HK-2 (cell line): ENCODE measurements around the gene TMSB4X.
"Not testable (repeated sequence)": the region's sequence is repeated elsewhere in the genome, so short reads cannot be mapped to it uniquely, and the experiment has no call there.

Experiments
- DNase-seq: peaks from one replicate; pipeline ENCODE4 v3.0.0-alpha.2; 2018; ENCODE audit not compliant: unreplicated experiment

Gene TMSB4X

DNA sequence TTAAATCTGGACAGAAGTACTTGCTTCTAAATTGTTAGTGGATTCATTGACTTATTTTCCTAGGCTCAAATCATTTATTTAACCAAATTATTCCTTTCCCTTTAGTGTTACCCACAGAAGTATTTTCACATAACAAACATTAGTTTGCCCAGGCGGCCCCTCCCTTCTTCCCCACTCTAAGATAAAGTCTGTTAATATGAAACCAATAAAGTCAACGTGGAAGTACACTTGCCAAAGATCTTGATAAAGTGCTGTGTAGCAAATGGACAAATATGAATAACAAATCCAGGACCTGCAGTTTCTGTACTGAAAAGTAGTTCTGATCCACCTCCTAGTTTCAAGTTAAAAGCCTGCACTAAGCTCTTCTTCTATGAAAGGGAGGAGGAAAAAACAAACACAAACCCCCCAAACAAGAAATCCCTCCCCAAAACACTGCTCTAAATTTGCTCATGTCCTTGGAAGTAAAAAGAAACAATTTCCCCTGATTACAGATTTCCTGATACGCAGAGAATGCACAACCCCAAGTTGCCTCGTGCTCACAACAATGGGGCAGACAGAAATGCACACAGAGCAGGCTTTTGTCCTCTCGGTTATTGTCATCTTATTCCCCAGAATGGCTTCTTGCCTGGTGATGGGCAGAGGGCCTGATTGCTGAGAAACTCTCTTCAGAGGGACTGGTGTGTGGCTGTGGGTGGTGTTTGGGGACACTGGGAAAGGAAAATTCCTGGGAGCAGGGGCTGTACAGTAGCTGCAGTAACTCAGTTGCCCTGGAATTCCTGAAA is 23.2 kb downstream of the TMSB4X start:
- no peak for DNase-seq

DNA sequence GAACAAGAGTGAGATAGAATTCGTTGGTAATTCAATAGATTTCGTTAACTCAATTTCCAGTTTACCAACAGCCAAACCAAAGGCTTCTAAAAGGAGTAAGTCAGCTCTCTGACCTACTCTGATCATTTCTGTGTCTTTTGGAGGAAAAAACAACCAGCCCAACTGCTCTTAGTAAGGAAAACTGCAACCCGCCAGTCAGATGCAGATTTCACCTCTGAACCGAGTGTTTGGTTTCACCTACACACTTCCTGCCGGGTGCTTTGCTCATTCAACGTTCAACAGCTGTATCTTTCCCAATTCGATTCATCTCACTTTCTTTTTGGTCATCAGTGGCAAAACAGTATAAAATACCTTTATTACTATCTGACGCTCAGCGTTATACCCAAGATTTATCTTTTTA is 24.5 kb downstream of the TMSB4X start:
- no peak for DNase-seq

DNA sequence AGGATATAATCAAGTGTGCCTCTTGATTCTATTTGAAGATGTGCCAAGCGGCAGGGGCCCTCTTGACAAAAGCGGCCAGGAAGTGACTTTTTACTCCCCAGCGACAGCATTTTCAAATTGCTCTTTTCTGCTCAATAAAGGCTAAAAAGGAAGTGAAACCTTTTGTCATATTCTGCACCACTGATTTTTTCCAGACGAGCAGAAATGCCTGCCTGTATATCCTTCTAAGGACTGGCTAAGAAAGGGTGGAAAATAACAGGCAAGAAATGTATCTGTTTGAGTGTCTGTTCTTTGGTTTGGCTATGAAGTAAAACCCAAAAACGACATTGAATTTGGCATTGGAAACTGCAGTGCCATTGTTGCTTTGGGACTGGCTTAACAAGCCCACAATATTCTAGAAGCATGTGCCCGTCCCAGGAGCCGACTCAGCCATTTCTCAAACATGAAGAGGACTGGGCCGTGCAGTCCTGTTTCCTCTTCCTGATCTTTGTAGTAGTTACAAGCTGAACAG is 25.4 kb downstream of the TMSB4X start:
- no peak for DNase-seq

DNA sequence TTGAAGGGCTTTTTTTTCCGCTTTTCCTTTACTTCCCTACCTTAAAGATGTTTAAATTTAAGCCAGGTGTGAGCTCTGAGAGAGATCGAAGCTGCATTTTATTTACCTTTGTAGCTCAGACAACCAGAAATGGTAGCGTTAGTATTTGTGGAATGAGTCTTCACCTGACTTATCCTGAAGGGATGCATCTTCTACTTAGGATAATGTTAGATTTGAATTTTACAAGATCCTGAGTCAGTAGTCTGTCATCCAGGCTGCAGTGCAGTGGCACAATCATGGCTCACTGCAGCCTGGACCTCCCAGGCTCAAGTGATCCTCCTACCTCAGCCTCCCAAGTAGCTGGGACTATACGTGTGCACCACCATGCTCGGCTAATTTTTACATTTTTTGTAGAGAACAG is 26.2 kb downstream of the TMSB4X start:
- no peak for DNase-seq

DNA sequence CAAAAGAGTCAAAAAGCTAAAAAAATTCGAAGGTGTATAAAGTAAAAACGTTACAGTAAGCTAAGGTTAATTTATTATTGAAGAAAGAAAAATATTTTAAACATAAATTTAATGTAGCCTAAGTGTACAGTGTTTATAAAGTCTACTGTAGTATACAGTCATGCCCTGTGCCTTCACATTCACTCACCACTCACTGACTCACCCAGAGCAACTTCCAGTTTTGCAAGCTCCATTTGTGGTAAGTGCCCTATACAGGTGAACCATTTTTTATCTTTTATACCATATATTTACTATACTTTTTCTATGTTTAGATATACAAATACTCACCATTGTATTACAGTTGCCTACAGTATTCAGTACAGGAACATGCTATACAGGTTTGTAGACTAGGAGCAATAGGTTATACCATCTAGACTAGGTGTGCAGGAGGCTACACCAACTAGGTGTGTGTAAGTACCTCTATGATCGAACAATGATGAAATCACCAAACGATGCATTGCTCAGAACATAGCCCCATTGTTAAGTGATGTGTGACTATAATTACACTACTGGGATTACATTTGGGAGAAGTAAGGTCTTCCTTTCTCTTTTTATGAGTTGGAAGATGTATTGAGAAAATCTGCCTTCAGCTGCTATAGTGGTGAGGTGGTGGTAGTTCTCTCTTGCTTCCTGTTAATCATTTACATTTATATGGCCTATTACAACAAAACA is 27.2 kb downstream of the TMSB4X start:
- no peak for DNase-seq

DNA sequence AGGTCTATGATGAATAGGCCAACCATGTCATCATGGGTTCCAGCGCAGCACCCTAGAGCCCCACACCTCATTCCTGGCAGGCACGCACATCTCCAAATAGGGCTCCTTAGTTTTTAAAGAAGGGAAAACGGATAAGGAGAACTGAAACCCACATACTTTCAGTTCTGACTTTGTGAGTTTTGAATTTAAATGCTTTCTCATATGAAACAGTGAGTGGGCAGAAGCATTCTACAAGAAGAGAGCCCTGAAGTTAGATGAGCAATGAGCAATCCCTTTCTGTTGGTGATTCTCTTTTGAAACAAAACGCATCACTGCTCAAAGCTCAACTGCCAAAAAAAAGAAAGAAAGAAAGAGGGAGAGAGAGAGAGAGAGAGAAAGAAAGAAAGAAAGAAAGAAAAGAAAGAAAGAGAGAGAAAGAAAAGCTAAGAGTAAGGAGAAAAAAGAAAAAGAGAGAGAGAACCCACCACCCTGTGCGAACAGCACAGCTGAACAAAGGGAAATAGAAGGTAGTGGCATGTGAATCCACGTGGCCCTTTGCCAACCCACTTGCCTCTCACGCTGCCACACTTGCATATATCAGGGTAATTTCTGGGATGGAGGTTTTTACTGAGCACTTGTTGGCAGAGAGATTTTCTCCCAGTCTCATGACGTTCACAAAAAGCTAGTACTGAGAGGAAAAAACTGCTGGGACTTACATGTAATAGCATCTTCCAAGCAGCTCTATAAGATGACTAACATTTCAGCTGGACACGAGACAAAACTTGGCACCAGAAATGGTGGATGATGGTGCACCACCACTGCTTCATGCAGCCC is 31.0 kb downstream of the TMSB4X start:
- no peak for DNase-seq

DNA sequence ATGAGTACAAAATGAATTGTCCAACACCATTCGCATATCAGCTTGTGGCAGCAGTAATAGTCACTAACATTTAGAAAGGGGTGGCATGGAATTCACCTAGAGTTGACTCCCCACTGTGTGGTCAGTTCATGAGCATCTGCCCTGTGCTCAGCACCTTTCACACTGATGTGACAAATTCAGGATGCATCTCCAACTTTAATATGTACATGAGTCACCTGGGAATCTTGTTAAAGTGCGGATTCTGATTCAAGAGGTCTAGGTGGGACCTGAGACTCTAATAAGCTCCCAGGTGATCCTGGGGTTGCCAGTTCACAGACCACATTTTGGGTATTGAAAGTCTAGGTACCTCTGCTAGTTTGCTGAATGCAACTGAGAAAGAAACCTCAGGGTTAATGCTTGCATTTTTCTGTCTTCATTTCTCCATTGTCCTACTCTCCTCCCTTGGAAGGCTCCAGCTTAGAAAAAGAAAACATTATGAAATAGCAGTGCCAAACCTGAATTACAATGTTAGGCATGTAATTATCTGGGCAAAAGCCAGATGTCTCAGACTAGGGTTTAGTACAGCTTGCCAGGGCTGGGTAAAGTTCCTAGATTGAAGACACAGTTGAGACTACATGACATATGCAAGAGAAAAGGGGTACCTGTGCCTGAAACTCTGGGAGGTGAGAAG is 32.7 kb downstream of the TMSB4X start:
- DNase-seq: no peak

DNA sequence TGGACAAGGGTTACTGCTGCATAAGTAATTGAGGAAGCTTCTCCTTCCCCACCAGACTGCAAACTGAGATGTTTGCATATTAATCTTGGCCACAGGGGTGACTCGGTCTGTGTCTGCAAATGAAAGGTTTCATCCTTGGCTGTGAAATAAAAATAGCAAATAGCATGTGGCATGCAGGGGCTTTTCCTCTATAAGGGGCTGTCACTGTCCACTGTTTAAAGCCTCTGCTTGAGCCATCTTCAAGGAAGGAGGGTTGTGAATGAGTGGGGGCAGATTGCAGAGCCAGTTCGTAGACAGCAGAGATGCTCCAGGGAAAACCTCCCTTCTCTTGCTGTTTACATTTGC is 33.3 kb downstream of the TMSB4X start:
- DNase-seq: no peak

DNA sequence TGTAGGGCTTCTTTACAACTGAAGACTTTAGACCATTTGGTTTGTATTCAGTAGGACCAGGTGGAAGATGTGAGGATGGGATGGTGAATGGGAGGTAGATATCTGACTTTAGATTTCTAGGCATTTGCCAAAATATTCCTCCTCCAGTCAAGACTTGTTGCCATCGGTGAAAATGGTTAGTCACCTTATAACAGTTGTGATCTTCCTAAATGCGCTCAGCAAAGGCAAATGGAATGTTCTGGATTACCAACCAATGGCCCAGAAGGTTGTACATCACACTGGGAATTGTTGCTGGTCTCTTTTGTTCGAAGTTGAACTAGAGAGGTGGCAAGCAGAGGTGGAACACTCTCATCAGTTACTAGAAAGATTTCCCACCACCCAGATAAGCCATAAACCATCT is 33.9 kb downstream of the TMSB4X start:
- DNase-seq: no peak

DNA sequence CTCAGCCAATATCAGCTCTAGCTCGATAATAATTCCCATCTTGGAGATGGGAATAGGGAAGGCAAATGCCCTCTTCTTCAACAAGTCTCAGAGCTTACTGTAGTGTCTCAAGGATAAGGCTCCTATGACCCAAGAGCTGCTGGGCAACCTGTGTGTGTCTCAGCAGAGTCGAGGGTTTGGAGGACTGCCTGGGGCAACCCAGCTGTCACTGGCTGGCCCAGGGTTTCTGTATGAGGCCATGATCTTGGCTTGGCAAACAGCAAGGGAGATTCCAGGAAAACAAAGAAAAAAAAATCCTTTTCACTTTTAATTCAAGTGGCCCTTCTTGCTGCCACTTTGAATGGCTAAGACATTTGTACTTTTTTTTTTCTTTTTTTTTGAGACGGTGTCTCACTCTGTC is 34.4 kb downstream of the TMSB4X start:
- no peak for DNase-seq

DNA sequence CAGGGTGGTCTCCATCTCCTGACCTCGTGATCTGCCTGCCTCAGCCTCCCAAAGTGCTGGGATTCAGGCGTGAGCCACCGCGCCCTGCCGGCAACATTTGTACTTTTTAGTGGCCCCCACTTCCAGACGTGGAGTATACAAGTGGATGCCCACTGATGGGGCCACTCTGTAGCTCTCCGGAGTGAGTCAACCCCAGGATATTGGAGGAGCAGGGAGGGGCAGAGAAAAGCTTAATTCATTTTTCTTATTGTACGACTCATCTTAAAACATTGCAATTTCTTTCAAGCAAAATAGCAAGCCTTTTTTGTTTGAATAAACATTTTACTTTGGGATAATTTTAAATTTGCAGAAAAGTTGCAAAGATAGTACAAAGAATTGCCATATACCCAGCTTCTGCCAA is 34.9 kb downstream of the TMSB4X start:
- no peak for DNase-seq

DNA sequence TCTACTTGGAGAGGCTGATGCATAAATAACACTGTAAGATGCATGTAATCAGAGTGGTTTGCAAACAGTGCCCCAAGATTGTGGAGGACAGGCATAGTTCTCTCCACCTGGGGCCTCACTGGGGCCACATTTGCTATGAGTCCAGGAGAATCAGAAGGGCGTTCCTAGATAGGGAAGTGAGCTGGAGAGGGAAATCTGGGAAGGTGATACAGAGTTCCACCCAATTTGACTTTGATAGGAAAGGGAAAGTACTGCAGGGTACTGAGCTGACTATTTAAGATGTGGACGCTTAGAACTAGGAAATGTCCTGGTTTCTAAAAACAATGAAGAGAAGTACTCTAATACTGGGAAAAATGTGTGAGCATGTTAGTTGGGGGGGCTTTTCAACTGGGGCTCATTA is 35.6 kb downstream of the TMSB4X start:
- no peak for DNase-seq

DNA sequence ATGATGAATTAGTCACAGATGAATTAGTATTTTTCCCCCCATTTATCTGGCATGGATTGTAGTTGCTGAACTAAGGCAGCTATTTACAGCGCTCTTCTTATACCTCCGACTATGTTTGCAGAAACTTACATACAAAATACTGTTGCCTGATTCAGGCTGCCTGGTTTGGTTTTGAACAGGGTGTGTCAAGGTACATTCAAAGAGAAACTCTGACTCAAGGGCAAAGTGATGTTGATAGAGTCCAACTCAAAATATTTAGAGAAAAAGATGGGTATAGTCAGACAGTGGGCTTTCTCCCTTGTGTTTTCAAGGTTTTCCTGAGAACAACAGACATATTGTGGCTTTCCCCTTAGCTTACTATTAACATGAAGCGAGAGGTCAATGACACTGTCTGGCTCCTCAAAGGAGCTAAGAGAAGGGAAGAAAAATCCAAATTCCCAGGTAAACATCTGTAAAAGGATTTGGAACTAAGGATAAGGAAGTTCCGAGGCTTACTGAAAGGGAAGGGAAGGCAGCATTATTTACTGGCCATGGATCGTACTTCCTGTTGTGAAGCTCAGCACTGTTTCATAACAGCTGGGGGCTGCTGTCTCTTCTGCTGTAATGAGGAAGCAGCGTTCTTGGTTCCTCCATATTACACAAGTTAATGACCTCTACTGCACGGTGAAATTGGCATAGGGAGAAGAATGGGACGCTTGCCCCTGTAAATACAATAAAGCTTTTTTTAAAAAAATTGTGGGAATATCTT is 38.6 kb downstream of the TMSB4X start:
- no peak for DNase-seq

DNA sequence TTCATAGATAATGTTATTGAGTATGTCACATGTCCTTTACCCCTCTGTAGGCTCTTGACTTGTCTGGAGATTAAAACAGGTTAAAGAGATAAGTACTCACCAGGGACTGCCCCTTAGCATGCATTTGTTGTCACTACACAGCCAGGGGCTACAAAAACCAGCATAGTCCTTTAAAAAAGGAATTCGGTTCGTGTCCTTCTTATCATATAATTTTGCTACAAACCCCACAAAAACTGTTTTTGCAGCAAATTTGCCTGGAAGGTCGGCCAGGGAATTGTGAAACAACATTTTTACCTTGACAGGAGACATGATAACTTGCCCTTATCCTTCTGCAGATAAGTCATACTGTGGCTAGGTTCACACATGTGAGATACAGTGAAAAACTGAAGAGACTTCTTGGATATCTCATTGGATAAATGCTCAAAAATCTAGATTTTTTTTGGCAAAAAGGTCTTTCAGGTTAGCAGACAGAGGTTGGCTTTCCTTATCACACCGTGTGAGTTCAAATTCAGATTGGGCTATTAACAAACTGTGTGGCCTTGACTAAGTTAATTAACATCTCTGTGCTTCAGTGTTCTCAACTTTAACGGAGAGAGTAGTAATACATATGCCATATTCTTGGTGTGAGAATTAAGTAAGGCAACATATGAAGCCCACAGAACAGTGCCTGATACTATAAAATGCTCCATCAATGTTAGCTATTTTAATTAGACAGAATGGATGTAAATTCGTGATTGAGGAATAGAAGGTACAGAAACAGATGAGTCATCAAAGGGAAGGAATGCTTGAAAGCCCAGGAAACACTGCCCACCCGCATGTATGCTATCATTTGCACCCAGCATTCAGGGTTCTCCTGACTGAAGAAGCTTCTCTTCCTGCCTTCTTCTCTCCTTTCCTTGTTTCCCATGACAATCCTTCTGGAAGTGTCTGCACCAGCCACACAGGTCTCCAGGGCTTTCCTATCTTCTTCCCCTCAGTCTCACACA is 39.5 kb downstream of the TMSB4X start:
- DNase-seq: no peak

DNA sequence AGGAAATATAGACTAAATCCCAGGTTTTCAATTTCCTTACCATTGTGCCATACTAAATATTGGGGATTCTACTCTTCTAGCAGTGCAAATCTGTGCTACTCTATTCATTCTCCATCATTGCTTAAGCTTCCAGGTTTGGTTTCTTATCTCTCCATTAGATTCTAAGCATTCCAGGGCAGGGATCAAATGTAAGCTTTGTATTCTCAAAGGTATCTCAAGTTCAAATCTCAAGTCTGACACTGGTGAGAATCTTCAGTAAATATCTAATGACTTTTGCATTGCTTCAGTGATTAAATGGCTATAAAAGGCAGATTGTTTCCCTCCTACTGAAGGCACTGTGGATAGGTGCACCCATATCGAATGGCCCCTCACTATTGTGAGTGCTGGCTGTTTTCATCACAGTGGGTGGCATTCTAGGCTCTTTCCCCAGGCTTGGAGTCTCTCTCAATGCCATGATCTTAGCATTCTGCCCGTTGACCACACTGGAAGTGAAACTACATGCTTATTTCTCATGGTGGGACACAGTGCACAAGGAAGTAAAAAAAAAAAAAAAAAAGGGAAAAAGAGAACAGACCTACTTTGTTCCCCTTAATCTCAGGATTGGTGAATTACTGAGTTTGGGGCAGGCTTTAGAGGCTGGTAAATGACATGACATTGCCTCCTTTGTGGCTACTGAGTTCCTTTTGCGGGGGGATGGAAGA is 40.8 kb downstream of the TMSB4X start:
- no peak for DNase-seq

DNA sequence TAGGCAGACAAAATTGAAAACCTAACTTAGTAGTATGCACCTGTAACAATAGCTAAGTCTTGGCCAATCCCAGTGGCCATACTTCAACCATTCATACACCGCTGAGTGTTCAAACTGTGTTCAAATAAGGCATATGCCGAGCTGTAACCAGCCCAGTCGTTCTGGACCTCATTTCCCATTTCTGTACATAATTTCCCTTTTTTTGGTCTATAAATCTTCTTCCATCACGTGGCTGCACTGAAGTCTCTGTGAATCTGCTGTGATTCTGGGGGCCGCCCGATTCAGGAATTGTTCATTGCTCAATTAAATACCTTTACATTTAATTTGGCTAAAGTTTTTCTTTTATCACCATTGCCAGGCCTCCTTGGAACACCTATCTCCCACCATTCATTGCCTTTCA is 41.8 kb downstream of the TMSB4X start:
- DNase-seq: not testable (repeated sequence)

DNA sequence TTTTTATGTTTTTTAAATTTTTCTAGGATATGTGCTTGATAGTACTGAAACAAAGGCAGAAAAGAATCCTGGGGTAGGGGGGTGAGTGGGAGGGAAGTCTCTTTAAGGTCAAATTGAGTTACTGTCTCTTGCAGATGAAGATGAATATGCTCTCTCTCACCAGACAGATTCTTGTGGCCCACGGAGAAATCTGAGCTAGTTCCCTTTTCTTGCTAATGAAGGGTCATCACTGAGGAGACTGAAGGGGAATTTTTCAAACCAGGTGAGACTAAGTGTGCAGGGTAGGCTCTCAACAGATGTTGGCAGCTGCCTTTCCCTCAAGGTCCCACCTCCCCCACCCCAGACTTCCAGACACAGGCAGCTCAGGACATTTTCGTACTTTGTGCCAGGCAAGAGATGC is 48.0 kb downstream of the TMSB4X start:
- DNase-seq: no peak

DNA sequence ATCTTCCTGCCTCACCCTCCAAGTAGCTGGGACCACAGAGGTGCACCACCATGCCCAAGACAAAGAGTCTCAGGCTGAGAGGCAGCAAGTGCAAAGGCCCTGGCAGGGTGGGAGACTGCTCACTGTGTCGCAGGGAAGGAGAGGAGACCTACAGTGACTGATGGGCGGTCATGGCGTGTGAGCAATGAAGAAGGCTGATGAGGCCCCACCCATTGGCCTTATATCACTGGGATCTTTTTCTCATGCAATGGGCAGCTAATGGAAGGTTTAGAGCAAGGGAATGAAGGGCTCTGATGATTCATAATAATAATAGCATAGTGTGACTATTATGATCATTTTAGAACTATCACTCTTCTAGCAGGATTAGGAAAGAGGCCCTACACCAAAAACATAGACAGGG is 48.7 kb downstream of the TMSB4X start:
- no peak for DNase-seq

DNA sequence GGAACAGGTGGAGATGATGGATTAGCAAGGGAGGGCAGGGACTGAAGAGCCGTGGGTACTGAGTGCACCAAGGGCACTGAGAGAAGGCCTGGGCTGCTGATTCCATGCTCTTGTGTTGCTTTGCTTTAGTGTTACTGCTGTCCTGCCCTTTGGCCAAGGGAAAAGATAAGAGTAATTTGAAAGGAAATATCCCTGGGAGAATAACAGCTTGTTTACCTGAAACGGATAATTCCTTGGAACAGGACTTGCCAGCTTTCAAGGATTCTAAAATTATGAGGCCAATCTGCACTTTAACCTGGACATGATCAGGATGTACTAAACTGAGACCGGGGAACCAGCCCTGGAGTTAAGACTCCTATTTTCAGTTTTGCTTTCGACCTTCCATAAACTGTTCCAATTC is 49.1 kb downstream of the TMSB4X start:
- DNase-seq: no peak
